BJ (cell line): ENCODE data around the gene MFSD2A. TPM values are rescaled to one million over a fixed set of nuclear protein-coding genes. Genes with fewer than 3 reads are reported as not detected.

Experiments
- CTCF ChIA-PET: fragments of 350-600 bp; formaldehyde crosslinking; extraction: SDS; loops from one replicate; lab custom pipeline; 2021; ENCODE audit warnings: antibody characterized with exemption, inconsistent platforms; lab: Yijun Ruan, JAX
- POLR2A ChIA-PET: fragments of 300-600 bp; sonication (Branson Sonifier 250); formaldehyde crosslinking; extraction: SDS; loops from one replicate; lab custom pipeline; 2021; ENCODE audit warnings: antibody characterized with exemption; lab: Charles Lee
- DNase-seq: peaks from one replicate; pipeline ENCODE4 v3.0.0-alpha.2; 2011; ENCODE audit warnings: low read depth
- H3K27me3 ChIP-seq: 2 replicates; pipeline ENCODE4 v1.6.0; 2011; ENCODE audit warnings: low read length; ENCODE audit not compliant: control insufficient read depth, insufficient read depth
- H3K36me3 ChIP-seq: 2 replicates; pipeline ENCODE4 v1.5.1; 2011; ENCODE audit warnings: low read length; ENCODE audit not compliant: control insufficient read depth, insufficient read depth
- H3K4me3 ChIP-seq: 2 replicates; pipeline ENCODE4 v1.5.1; 2011; ENCODE audit warnings: low read depth, mild to moderate bottlenecking, control low read depth, low read length
- polyA plus RNA-seq: library from polyadenylated mRNA; depleted of rRNA; stranded (reverse); fragments of >200 nt; gene quantifications from 2 replicates; pipeline ENCODE4 v1.2.3, GENCODE V29; 2011
- TF ChIP-seq, protein P1 (sequence below): IDR thresholded peaks from 2 replicates; pipeline ENCODE4 v1.5.1; 2011; ENCODE audit warnings: low read depth, mild to moderate bottlenecking, control low read depth, inconsistent platforms, low read length, moderate library complexity; ENCODE audit not compliant: insufficient read depth

Gene MFSD2A
- polyA plus RNA-seq, 1 experiment: 2.0 TPM

DNA sequence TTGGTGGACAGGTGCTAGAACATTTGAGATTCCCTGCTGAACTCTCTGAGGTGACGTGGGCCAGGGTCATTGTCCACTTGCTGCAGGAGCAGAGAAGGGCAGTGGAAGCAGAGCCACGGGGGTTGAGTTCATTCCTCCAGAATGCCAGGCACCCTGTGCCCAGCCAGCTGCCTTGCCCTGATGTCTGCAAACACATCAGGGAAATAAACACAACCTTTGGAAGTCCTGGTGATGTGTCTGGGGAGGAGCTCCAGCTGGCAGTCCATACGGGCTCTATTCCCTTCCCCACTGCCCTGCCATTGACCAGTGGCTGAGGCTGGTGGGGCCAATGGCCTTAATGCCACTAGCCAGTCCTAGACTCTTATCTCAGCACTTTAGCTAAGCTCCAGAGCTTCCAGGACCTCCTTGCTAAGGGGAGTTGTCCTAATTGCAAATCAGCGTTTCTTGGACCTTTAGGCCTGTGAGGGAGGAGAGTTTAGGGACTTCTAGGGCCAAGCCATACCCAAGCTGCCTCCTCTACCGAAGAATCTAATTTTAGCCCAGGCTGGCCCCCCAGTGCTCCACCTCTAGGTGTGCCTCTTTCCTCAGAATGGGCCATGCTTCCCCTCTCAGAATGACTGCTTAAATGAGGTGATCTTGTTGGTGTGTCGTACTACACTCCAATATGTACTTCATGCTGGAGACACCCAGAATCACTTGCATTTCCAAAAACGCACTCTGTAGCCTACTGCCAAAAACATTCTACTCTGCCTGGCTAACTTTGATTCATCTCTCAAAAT, 25.9 kb upstream of the MFSD2A start:
- TF ChIP-seq, protein P1, sequence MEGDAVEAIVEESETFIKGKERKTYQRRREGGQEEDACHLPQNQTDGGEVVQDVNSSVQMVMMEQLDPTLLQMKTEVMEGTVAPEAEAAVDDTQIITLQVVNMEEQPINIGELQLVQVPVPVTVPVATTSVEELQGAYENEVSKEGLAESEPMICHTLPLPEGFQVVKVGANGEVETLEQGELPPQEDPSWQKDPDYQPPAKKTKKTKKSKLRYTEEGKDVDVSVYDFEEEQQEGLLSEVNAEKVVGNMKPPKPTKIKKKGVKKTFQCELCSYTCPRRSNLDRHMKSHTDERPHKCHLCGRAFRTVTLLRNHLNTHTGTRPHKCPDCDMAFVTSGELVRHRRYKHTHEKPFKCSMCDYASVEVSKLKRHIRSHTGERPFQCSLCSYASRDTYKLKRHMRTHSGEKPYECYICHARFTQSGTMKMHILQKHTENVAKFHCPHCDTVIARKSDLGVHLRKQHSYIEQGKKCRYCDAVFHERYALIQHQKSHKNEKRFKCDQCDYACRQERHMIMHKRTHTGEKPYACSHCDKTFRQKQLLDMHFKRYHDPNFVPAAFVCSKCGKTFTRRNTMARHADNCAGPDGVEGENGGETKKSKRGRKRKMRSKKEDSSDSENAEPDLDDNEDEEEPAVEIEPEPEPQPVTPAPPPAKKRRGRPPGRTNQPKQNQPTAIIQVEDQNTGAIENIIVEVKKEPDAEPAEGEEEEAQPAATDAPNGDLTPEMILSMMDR: no peak
- ChIA-PET CTCF (interaction anchor here (0.9 to 7.9 kb wide), 4 partner anchors 9 to 44 kb away, joined by 3 to 43 read pairs (median 10); partner anchors contain the start of gene MYCL), POLR2A (no interaction called here)
- Histone ChIP-seq H3K4me3 (no peak overlapping the region), H3K36me3 (no peaks in the 10 kb centered on the region), H3K27me3 (peaks cover 2% of the 10 kb centered on the region)
- no peak for DNase-seq

DNA sequence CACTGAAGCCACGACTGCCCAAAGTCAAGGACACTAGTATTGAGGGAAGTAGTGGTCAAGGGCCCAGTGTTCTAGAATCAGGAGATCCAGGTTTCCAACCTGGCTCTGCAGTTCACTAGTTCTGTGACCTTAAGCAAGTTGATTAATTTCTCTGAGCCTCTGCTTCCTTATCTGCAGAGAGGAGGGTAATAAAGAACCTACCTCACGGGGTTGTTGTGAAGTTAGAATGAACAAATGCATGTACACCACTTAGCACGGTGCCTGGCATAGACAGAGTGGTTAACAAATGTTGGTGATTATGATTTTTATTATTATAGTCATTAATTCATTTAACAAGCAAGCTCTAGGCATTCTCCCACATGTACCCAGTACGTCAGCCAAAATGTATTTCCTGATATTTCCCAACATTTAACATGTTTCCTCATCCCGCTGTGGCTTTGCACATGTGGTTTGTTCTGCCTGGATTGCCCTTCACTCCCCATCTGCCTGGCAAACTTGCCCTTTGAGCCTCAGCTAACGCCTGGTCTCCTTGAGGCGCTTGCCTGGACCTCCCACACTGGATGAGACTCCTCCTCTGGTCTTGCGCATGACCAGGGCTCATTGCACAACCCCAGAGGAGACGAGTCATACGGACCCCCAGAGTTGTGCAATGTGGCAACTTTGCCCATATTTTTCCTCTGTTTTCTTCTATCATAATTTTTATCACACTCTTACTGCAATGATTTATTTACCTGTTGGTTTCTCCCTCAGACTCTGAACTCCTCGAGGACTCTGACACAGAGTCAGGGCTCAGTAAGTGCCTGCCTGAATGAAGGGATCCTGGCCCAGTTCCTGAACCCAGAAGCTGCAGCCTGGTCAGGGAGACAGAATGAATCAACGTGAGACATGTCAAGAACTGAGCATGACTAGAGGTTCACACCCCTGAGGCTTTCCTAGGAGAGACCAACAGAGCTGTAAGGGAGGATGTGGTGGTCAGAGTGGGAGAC, 20.7 kb upstream of the MFSD2A start:
- CTCF ChIA-PET: interaction anchor here (0.8 to 4.7 kb wide), 7 partner anchors 9 to 134 kb away, joined by 3 to 29 read pairs (median 3); no protein-coding TSS in a partner anchor
- Histone ChIP-seq H3K4me3 (no peak overlapping the region), H3K36me3 (no peaks in the 10 kb centered on the region)

DNA sequence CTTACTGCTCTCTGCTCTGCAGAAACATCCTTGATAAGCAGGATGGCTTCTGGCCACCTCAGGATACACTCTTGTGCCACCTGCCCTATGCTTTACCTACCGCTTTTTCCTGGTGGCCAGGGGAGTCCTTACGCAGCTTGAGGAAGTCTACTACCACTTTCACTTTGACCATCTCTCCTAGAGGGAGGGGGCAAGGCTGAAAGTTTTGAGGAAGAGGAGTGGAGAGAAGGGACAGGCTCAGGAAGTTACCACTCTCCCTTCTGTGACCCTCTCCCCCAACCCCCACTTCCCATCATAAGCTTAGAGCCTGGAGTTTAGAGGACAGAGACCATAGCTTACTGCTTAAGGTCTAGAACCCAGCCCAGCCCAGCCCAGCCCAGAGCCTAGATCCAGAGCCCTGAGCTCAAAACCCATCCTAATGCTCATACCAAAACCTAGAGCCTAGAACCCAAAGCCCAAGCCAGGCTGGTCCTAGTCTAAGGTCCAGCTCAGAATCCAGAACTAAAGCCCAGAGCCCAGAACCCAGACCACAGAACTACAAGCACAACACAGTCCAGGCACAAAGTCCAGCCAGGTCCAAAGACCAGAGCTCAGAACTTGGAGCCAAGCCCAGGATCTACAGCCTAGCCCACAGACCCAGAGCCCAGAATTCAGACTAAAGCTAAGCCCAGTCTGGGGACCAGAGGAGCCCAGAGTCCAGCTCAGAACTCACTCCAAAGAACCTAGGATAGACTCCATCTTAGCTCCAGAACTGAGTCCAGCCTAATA, 18.0 kb upstream of the MFSD2A start:
- Histone ChIP-seq H3K27me3 (peaks cover 5% of the 10 kb centered on the region), H3K36me3 (no peaks in the 10 kb centered on the region), H3K4me3 (no peak overlapping the region)
- no peak for DNase-seq
- ChIA-PET POLR2A (interaction anchor here (0.6 kb wide), 1 partner anchor 126 kb away, joined by 3 read pairs; no protein-coding TSS in a partner anchor), CTCF (interaction anchor here (0.6 to 1.9 kb wide), 6 partner anchors 13 to 36 kb away, joined by 3 to 6 read pairs (median 4); no protein-coding TSS in a partner anchor)
- TF ChIP-seq, protein P1: no peak

More for the DNA sequence above, 20.7 kb upstream of the MFSD2A start:
- DNase-seq: peak; percentile 96
- TF ChIP-seq, protein P1: no peak
- POLR2A ChIA-PET: no interaction called here
- H3K27me3 ChIP-seq: peaks cover under 1% of the 10 kb centered on the region; the same call in 1 of the 2 replicates

DNA sequence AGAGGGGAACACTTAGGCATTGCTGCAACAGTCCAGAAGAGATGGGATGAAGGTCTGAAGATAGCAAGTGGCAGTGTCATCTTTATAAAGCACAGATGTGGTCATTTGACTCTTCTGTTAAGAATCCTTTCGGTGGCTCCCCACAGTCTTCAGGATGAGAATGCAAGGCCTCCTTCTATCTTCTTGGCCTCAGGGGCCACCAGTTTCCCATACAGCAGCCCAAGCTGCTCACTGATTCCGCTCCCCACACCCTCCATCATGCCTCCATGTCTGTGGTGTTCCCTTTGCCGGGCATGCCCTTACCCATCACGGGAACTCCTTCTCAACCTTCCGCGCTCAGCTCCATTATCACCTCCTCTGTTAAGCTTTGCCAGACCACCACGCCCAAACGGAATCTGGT, 16.1 kb upstream of the MFSD2A start:
- TF ChIP-seq, protein P1: no peak
- CTCF ChIA-PET: no interaction called here
- POLR2A ChIA-PET: no interaction called here
- Histone ChIP-seq H3K36me3 (no peaks in the 10 kb centered on the region), H3K4me3 (no peak overlapping the region), H3K27me3 (peaks cover 8% of the 10 kb centered on the region)
- DNase-seq: no peak
